Lung (tissue), 12 donors: ENCODE measurements around the gene NSF. TPM values are rescaled to one million over a fixed set of nuclear protein-coding genes. Genes with fewer than 3 reads are reported as not detected.

Source experiments
- ATAC-seq: fragments of 200-7000 bp; cut with Tn5 transposase; one replicate; pipeline ENCODE4 v1.9.1; 2020; ENCODE audit warnings: moderate number of reproducible peaks; ENCODE audit not compliant: insufficient read depth, low FRiP score
- DNase-seq, 3 donors: peaks; one replicate each; pipeline ENCODE4 v3.0.0-alpha.2; 2013 to 2017
- H3K27ac ChIP-seq, 2 donors: one replicate each; pipeline ENCODE4 v1.5.1; 2013; ENCODE audit warnings: mild to moderate bottlenecking in 2 of 2, moderate library complexity in 2 of 2, control low read depth in 1 of 2, inconsistent platforms in 1 of 2, low read depth in 1 of 2, low read length in 1 of 2
- H3K27me3 ChIP-seq, 3 donors: one replicate each; pipeline ENCODE4 v1.5.1; 2013; ENCODE audit warnings: low read length in 2 of 3; ENCODE audit not compliant: control insufficient read depth in 3 of 3, insufficient read depth in 3 of 3
- H3K36me3 ChIP-seq, 4 donors: one replicate each; pipeline ENCODE4 v1.5.1; 2013; ENCODE audit warnings: low read length in 4 of 4, mild to moderate bottlenecking in 1 of 4, moderate library complexity in 1 of 4; ENCODE audit not compliant: control insufficient read depth in 4 of 4, insufficient read depth in 4 of 4
- H3K4me1 ChIP-seq, 5 donors: one replicate each; pipeline ENCODE4 v1.5.1; 2013; ENCODE audit warnings: low read length in 5 of 5, mild to moderate bottlenecking in 2 of 5, moderate library complexity in 1 of 5; ENCODE audit not compliant: control insufficient read depth in 5 of 5, insufficient read depth in 5 of 5
- H3K4me3 ChIP-seq: one replicate; pipeline ENCODE4 v1.5.1; 2013; ENCODE audit warnings: mild to moderate bottlenecking, control low read depth, moderate library complexity
- H3K9ac ChIP-seq, 2 donors: one replicate each; pipeline ENCODE4 v1.5.1; 2013; ENCODE audit warnings: low read length in 2 of 2, control low read depth in 1 of 2; ENCODE audit not compliant: insufficient read depth in 1 of 2
- H3K9me3 ChIP-seq, 4 donors: one replicate each; pipeline ENCODE4 v1.5.1; 2013; ENCODE audit warnings: low read length in 3 of 4, mild to moderate bottlenecking in 1 of 4, moderate library complexity in 1 of 4; ENCODE audit not compliant: control insufficient read depth in 4 of 4, insufficient read depth in 3 of 4
- WGBS, 2 donors: extraction: QIAGEN DNeasy Blood & Tissue Kit; methylation state at CpG; one replicate each; pipeline ENCODE4 v1.1.7; 2013; 5-methylcytosine and 5-hydroxymethylcytosine counted together
- polyA plus RNA-seq, 2 donors: library from polyadenylated mRNA; stranded (reverse); fragments of 200-250 nt; gene quantifications; one replicate each; pipeline ENCODE4 v1.2.1, GENCODE V29; 2013
- total RNA-seq, 2 donors: library from RNA; depleted of rRNA in 1 of 2; stranded (reverse); fragments of >200 nt in 1 of 2; gene quantifications; one replicate each; pipeline ENCODE4 v1.2.1, GENCODE V29; 2014 to 2021
- TF ChIP-seq, protein P1 (sequence below): IDR thresholded peaks from 2 replicates; pipeline ENCODE4 v1.5.1; 2012; ENCODE audit warnings: mild to moderate bottlenecking; ENCODE audit errors: control extremely low read depth, extremely low read depth
- donor health status: control.
- donor health status: control.
- donor health status: Bipolar disorder and iron deficiency.
- donor health status: healthy.
- donor health status: DM: yes; HTN: yes; CAD: no.

NSF gene
- total and polyA plus RNA-seq, 4 donors: 7.3 to 41.9 (median 27.0) TPM

DNA sequence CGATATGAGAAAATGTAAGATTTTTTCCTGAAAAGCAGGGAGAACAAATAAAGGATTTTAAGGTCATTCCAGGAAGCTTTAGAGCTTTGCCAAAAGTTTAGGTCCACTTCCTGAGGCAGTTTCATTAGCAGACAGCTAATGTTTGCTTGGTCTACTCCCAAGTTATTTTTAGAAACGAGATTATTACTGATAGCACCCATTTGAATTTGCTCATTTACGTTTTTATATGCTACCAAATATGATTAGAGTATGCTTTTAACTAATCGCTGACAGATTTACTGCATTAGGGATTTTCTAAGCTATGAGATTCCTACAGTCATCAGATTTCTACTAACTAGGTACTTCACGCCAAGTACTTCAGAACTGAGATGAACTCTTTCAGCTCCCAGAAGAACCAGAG lies 129.9 kb downstream of the NSF start:
- Histone ChIP-seq H3K27me3 (no peaks in the 10 kb centered on the region), H3K4me3 (no peak overlapping the region), H3K9ac (no peak overlapping the region), H3K27ac (no peak overlapping the region), H3K9me3 (no peaks in the 10 kb centered on the region), H3K4me1 (peaks cover 0 to 9% (median 5%) of the 10 kb centered on the region in 5 donors), H3K36me3 (peaks cover 2 to 6% (median 4%) of the 10 kb centered on the region in 4 donors)
- WGBS, 2 donors: 53 to 73% methylated on average over 5 of the region's 5 CpGs
- ATAC-seq: no peak
- peak in 2 of 3 donors; percentile 25 to 38 for DNase-seq
- TF ChIP-seq, protein P1, sequence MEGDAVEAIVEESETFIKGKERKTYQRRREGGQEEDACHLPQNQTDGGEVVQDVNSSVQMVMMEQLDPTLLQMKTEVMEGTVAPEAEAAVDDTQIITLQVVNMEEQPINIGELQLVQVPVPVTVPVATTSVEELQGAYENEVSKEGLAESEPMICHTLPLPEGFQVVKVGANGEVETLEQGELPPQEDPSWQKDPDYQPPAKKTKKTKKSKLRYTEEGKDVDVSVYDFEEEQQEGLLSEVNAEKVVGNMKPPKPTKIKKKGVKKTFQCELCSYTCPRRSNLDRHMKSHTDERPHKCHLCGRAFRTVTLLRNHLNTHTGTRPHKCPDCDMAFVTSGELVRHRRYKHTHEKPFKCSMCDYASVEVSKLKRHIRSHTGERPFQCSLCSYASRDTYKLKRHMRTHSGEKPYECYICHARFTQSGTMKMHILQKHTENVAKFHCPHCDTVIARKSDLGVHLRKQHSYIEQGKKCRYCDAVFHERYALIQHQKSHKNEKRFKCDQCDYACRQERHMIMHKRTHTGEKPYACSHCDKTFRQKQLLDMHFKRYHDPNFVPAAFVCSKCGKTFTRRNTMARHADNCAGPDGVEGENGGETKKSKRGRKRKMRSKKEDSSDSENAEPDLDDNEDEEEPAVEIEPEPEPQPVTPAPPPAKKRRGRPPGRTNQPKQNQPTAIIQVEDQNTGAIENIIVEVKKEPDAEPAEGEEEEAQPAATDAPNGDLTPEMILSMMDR: no peak

DNA sequence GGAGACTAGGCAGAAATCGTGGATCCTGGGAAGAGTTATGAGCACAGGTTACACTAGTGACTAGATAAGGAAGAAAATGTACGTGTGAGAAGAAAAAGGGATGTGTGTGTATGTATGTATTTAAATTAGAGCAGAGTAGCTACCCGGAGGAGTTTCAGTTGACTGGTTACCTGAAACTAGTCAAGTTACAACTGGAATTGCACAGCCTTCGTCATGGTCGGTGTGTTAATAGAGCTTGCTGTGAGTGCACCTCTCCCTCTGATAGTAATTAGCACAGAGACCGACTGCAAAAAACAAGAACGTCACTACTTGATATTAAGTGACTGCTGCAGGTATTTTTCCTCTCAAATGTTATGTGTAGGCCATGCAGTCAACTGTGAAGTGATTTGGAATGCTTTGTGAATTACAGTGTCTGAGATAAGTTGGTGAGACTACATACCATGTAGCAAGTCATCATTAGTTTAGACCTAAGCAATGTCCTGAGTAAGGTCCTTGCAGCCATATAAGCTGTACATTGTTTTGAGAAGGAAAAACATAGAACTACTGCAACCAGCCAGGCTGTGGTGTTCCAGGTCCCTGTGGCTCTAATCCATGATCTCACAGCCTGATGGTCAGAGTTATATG lies 132.3 kb downstream of the NSF start:
- H3K9ac ChIP-seq: no peak overlapping the region
- WGBS, 2 donors: 70 to 80% methylated on average over 7 of the region's 7 CpGs
- no peak for DNase-seq

DNA sequence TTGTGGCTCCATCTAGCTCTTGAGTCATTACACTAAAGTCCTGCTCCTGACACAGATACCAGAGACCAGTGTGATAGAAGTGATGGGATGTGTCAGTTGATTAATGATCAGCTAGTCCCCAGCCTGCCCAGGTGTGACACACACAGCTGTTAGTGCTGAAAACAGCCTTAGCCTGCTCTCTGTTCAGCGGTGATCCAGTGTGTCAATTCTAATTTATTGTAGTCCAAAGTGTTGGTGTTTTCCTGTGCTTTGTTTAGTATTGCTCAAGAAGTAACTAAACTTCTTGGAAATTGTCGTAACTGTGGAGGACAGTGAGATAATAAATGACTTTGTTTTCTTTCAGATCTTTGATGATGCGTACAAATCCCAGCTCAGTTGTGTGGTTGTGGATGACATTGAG lies 135.7 kb downstream of the NSF start:
- H3K9me3 ChIP-seq: no peaks in the 10 kb centered on the region
- TF ChIP-seq, protein P1: no peak
- H3K9ac ChIP-seq: no peak overlapping the region
- H3K27me3 ChIP-seq: no peaks in the 10 kb centered on the region
- ATAC-seq (no peak), DNase-seq (no peak)
- no peak overlapping the region for H3K4me3 ChIP-seq
- peaks cover 0 to 3% (median under 1%) of the 10 kb centered on the region in 4 donors for H3K36me3 ChIP-seq
- no peak overlapping the region for H3K27ac ChIP-seq
- 84 to 88% methylated on average over 3 of the region's 3 CpGs for WGBS, 2 donors
- H3K4me1 ChIP-seq: no peaks in the 10 kb centered on the region

More for the DNA sequence above, 132.3 kb downstream of the NSF start:
- no peak for ATAC-seq
- peaks cover 3 to 5% (median 3%) of the 10 kb centered on the region in 4 donors for H3K36me3 ChIP-seq
- TF ChIP-seq, protein P1: no peak
- H3K27me3 ChIP-seq: no peaks in the 10 kb centered on the region
- no peak overlapping the region for H3K4me3 ChIP-seq
- peaks cover 0 to 9% (median 5%) of the 10 kb centered on the region in 5 donors for H3K4me1 ChIP-seq
- H3K27ac ChIP-seq: no peak overlapping the region
- no peaks in the 10 kb centered on the region for H3K9me3 ChIP-seq
